SU-DHL-6 (cell line): ENCODE data around the gene GLRA1.

ENCODE experiments used
- H2AFZ ChIP-seq: fragments of 200-600 bp; sonication (generic); 2 replicates; pipeline ENCODE4 v1.6.1; 2014; ENCODE audit warnings: low read depth, mild to moderate bottlenecking, moderate library complexity, mixed read lengths, antibody characterized with exemption, low read length; ENCODE audit not compliant: severe bottlenecking
- H3F3A ChIP-seq: fragments of 200-600 bp; shearing (Covaris generic); 2 replicates; pipeline ENCODE4 v1.6.0; 2016; ENCODE audit warnings: antibody characterized with exemption, mild to moderate bottlenecking; ENCODE audit not compliant: insufficient read depth
- H3K27ac ChIP-seq: fragments of 200-600 bp; sonication (generic); 2 replicates; pipeline ENCODE4 v1.5.1; 2016; ENCODE audit warnings: low read depth, mild to moderate bottlenecking, low read length, moderate library complexity, mixed read lengths
- H3K27me3 ChIP-seq: fragments of 200-600 bp; sonication (generic), shearing (Covaris generic); 2 replicates; pipeline ENCODE4 v1.6.0; 2014; ENCODE audit warnings: mild to moderate bottlenecking, low read length
- H3K36me3 ChIP-seq: fragments of 200-600 bp; sonication (generic); 2 replicates; pipeline ENCODE4 v1.6.1; 2014; ENCODE audit warnings: mild to moderate bottlenecking, low read length, mixed read lengths
- H3K4me2 ChIP-seq: fragments of 300-600, 200-600 bp; shearing (Covaris generic), sonication (generic); 2 replicates; pipeline ENCODE4 v1.6.0; 2014; ENCODE audit warnings: low read length, low read depth, mild to moderate bottlenecking; ENCODE audit not compliant: poor library complexity, severe bottlenecking
- H3K4me3 ChIP-seq: fragments of 200-600 bp; sonication (generic); 2 replicates; pipeline ENCODE4 v1.5.1; 2014; ENCODE audit warnings: antibody characterized with exemption, low read length, mild to moderate bottlenecking, mixed read lengths; ENCODE audit not compliant: insufficient read depth, poor library complexity, severe bottlenecking
- H3K79me2 ChIP-seq: fragments of 200-600 bp; sonication (generic); 2 replicates; pipeline ENCODE4 v1.6.1; 2014; ENCODE audit warnings: mild to moderate bottlenecking, low read length, moderate library complexity; ENCODE audit not compliant: insufficient read depth
- H3K9ac ChIP-seq: fragments of 200-600 bp; sonication (generic); 2 replicates; pipeline ENCODE4 v1.7.0; 2014; ENCODE audit warnings: mild to moderate bottlenecking, low read length
- H3K9me2 ChIP-seq: fragments of 200-600 bp; sonication (generic); replicated peaks from 2 replicates; pipeline ENCODE4 v1.6.1; 2014; ENCODE audit warnings: low read length; ENCODE audit not compliant: insufficient read depth
- H3K9me3 ChIP-seq: fragments of 200-600 bp; sonication (generic); 2 replicates; pipeline ENCODE4 v1.6.1; 2014; ENCODE audit warnings: low read length, mixed read lengths; ENCODE audit not compliant: insufficient read depth
- H4K20me1 ChIP-seq: fragments of 200-600 bp; sonication (generic); 2 replicates; pipeline ENCODE4 v1.6.1; 2014; ENCODE audit warnings: low read depth, mild to moderate bottlenecking, antibody characterized with exemption, low read length, moderate library complexity, mixed read lengths
- CTCF ChIP-seq: fragments of 200-600 bp; sonication (generic); IDR thresholded peaks from one replicate; pipeline ENCODE4 v1.5.1; 2017; ENCODE audit warnings: antibody characterized with exemption, mild to moderate bottlenecking, low read length, moderate library complexity; ENCODE audit not compliant: insufficient read depth, poor library complexity, severe bottlenecking
- EZH2phosphoT487 ChIP-seq: fragments of 200-600 bp; sonication (generic), shearing (Covaris generic); conservative IDR thresholded peaks from 2 replicates; pipeline ENCODE4 v1.6.1; 2018; ENCODE audit warnings: mild to moderate bottlenecking, antibody characterized with exemption, low read length, moderate library complexity, mixed read lengths

GLRA1 gene

GRCh38 chr5:151798674-151799073, 126.0 kb downstream of the GLRA1 start:
- no peak overlapping the region for H3K4me2 ChIP-seq
- no peak overlapping the region for H3K9ac ChIP-seq
- H3K36me3 ChIP-seq: peaks cover 79% of the 10 kb centered on the region
- no peak for TF ChIP-seq CTCF
- no peak for TF ChIP-seq EZH2phosphoT487
- H3K9me2 ChIP-seq: no peaks in the 10 kb centered on the region
- peaks cover 54% of the 10 kb centered on the region for H3K79me2 ChIP-seq
- no peaks in the 10 kb centered on the region for H3K9me3 ChIP-seq
- no peak overlapping the region for H3K4me3 ChIP-seq
- H4K20me1 ChIP-seq: peaks cover 32% of the 10 kb centered on the region
- no peak overlapping the region for H2AFZ ChIP-seq
- no peak overlapping the region for H3K27ac ChIP-seq
- no peaks in the 10 kb centered on the region for H3K27me3 ChIP-seq
- H3F3A ChIP-seq: peaks cover 27% of the 10 kb centered on the region

GRCh38 chr5:151795426-151795825, 129.2 kb downstream of the GLRA1 start:
- H3K79me2 ChIP-seq: peaks cover 78% of the 10 kb centered on the region
- no peak overlapping the region for H2AFZ ChIP-seq
- TF ChIP-seq CTCF (no peak), EZH2phosphoT487 (no peak)

GRCh38 chr5:151793358-151793757, 131.3 kb downstream of the GLRA1 start:
- Histone ChIP-seq H3K4me3 (no peak overlapping the region), H3K36me3 (peaks cover 75% of the 10 kb centered on the region), H3K9ac (no peak overlapping the region), H3F3A (peaks cover 21% of the 10 kb centered on the region), H2AFZ (no peak overlapping the region), H3K79me2 (peaks cover 95% of the 10 kb centered on the region), H3K4me2 (no peak overlapping the region), H4K20me1 (peaks cover 54% of the 10 kb centered on the region), H3K9me2 (no peaks in the 10 kb centered on the region), H3K27ac (no peak overlapping the region), H3K9me3 (no peaks in the 10 kb centered on the region), H3K27me3 (no peaks in the 10 kb centered on the region)
- no peak for TF ChIP-seq CTCF
- no peak for TF ChIP-seq EZH2phosphoT487

More at GRCh38 chr5:151795426-151795825, 129.2 kb downstream of the GLRA1 start:
- Histone ChIP-seq H3K9me3 (no peaks in the 10 kb centered on the region), H3K9me2 (no peaks in the 10 kb centered on the region), H3K27me3 (no peaks in the 10 kb centered on the region), H3F3A (peaks cover 27% of the 10 kb centered on the region), H3K27ac (no peak overlapping the region), H3K9ac (no peak overlapping the region), H3K4me2 (no peak overlapping the region), H3K36me3 (peaks cover 90% of the 10 kb centered on the region), H3K4me3 (no peak overlapping the region), H4K20me1 (peaks cover 50% of the 10 kb centered on the region)
